Measurements from ENCODE around the gene PHF2.

The PHF2 gene

GRCh38 chr9:93587651-93588347 lies 11.4 kb downstream of the PHF2 start:
- no peak for DNase-seq

GRCh38 chr9:93588641-93589609 lies 12.5 kb downstream of the PHF2 start:
- DNase-seq, result no peak

GRCh38 chr9:93589688-93590087 lies 13.3 kb downstream of the PHF2 start:
- no peak for DNase-seq

- DNase-seq, result no peak
Observed at GRCh38 chr9:93590609-93591234, 14.3 kb downstream of the PHF2 start.

GRCh38 chr9:93591301-93592007 lies 15.1 kb downstream of the PHF2 start:
- DNase-seq, result no peak

GRCh38 chr9:93592008-93592642 lies 15.7 kb downstream of the PHF2 start:
- DNase-seq, result no peak

GRCh38 chr9:93592643-93593021 lies 16.2 kb downstream of the PHF2 start:
- no peak for DNase-seq

GRCh38 chr9:93593144-93593658 lies 16.8 kb downstream of the PHF2 start:
- no peak for DNase-seq

GRCh38 chr9:93594041-93594756 lies 17.8 kb downstream of the PHF2 start:
- no peak for DNase-seq

- no peak for DNase-seq
Observed at GRCh38 chr9:93595461-93595860, 19.1 kb downstream of the PHF2 start.

- no peak for DNase-seq
Observed at GRCh38 chr9:93595861-93596365, 19.5 kb downstream of the PHF2 start.

GRCh38 chr9:93596399-93596798 lies 20.0 kb downstream of the PHF2 start:
- DNase-seq, result no peak

GRCh38 chr9:93597142-93597706 lies 20.8 kb downstream of the PHF2 start:
- DNase-seq, result no peak

GRCh38 chr9:93597871-93598646 lies 21.7 kb downstream of the PHF2 start:
- no peak for DNase-seq

GRCh38 chr9:93598647-93599241 lies 22.4 kb downstream of the PHF2 start:
- DNase-seq, result no peak

- DNase-seq, result no peak
Observed at GRCh38 chr9:93599571-93600403, 23.4 kb downstream of the PHF2 start.

GRCh38 chr9:93600504-93600903 lies 24.1 kb downstream of the PHF2 start:
- no peak for DNase-seq

GRCh38 chr9:93601063-93601462 lies 24.7 kb downstream of the PHF2 start:
- no peak for DNase-seq

GRCh38 chr9:93601666-93602065 lies 25.3 kb downstream of the PHF2 start:
- DNase-seq, result no peak

All from hippocampal formation (tissue), 2 donors.